Central memory CD8-positive, alpha-beta T cell (primary cell): ENCODE data around the gene NUP93.

Experiments
- ATAC-seq: fragments of 150-1000 bp; cut with Tn5 transposase; replicated peaks from 2 replicates; pipeline ENCODE4 v1.10.0; 2022; ENCODE audit warnings: mild to moderate bottlenecking, moderate FRiP score, moderate number of reproducible peaks; ENCODE audit not compliant: poor library complexity, severe bottlenecking; ENCODE audit errors: extremely low read depth
- DNase-seq, 2 donors: peaks; one replicate each; pipeline ENCODE4 v3.0.0; 2021; ENCODE audit warnings: low spot score in 2 of 2
- H3K27ac Mint-ChIP-seq: one replicate; pipeline ENCODE4 v1.8.0; 2022; ENCODE audit warnings: low read depth, mild to moderate bottlenecking, moderate library complexity, mixed read lengths
- H3K27me3 Mint-ChIP-seq: one replicate; pipeline ENCODE4 v1.8.0; 2022; ENCODE audit warnings: mixed read lengths
- H3K36me3 Mint-ChIP-seq: one replicate; pipeline ENCODE4 v1.8.0; 2022; ENCODE audit warnings: mild to moderate bottlenecking, moderate library complexity, mixed read lengths; ENCODE audit not compliant: insufficient read depth
- H3K4me1 Mint-ChIP-seq: one replicate; pipeline ENCODE4 v1.8.0; 2022; ENCODE audit warnings: mixed read lengths
- H3K4me3 Mint-ChIP-seq: one replicate; pipeline ENCODE4 v1.8.0; 2022; ENCODE audit warnings: mild to moderate bottlenecking, moderate library complexity, mixed read lengths
- H3K9me3 Mint-ChIP-seq: one replicate; pipeline ENCODE4 v1.8.0; 2022; ENCODE audit warnings: mixed read lengths

Gene NUP93

GRCh38 chr16:56729735-56730662, at the start of gene NUP93:
Gene NUP93 (plus strand): TSS chr16:56730129. CDS start chr16:56748248, 18,119 bp downstream.
- no peaks in the 10 kb centered on the region for H3K36me3 Mint-ChIP-seq
- peak; percentile 97 for ATAC-seq
- peaks cover 12% of the 10 kb centered on the region for H3K4me1 Mint-ChIP-seq
- no peak within 1 kb of the TSS for H3K4me3 Mint-ChIP-seq
- no peaks in the 10 kb centered on the region for H3K9me3 Mint-ChIP-seq
- H3K27ac Mint-ChIP-seq = no peak within 1 kb of the TSS
- DNase-seq = peak; percentile 74 to 79
- no peaks in the 10 kb centered on the region for H3K27me3 Mint-ChIP-seq

- H3K27me3 Mint-ChIP-seq = no peaks in the 10 kb centered on the region
- H3K4me3 Mint-ChIP-seq = peak within 1 kb of the TSS; percentile 93
- DNase-seq (peak; percentile 80 to 82), ATAC-seq (peak; percentile 99)
- peaks cover 23% of the 10 kb centered on the region for H3K4me1 Mint-ChIP-seq
- no peaks in the 10 kb centered on the region for H3K9me3 Mint-ChIP-seq
- peaks cover 12% of the 10 kb centered on the region for H3K36me3 Mint-ChIP-seq
- H3K27ac Mint-ChIP-seq = peak within 1 kb of the TSS; percentile 92
These were observed 47.8 kb upstream of the NUP93 start, which contains the start of gene MT1X for GRCh38 chr16:56681939-56682702. Gene MT1X (plus strand): TSS chr16:56682470. CDS start chr16:56682541, 71 bp downstream.

- H3K27me3 Mint-ChIP-seq = no peaks in the 10 kb centered on the region
These were observed 47.1 kb upstream of the NUP93 start for GRCh38 chr16:56682703-56683397.

GRCh38 chr16:56683424-56684172, 46.3 kb upstream of the NUP93 start:
- Mint-ChIP-seq H3K36me3 (peaks cover 12% of the 10 kb centered on the region), H3K27ac (no peak overlapping the region), H3K4me1 (peaks cover 23% of the 10 kb centered on the region), H3K4me3 (peak overlapping the region; percentile 93), H3K9me3 (no peaks in the 10 kb centered on the region), H3K27me3 (no peaks in the 10 kb centered on the region)
- DNase-seq = no peak
- no peak for ATAC-seq

More at GRCh38 chr16:56682703-56683397, 47.1 kb upstream of the NUP93 start:
- no peak for DNase-seq
- H3K36me3 Mint-ChIP-seq = peaks cover 12% of the 10 kb centered on the region
- H3K4me3 Mint-ChIP-seq = peak overlapping the region; percentile 93
- H3K4me1 Mint-ChIP-seq = peaks cover 23% of the 10 kb centered on the region
- peak; percentile 9 for ATAC-seq
- no peaks in the 10 kb centered on the region for H3K9me3 Mint-ChIP-seq
- H3K27ac Mint-ChIP-seq = peak overlapping the region; percentile 92

- Mint-ChIP-seq H3K27ac (no peak overlapping the region), H3K4me1 (peaks cover 23% of the 10 kb centered on the region), H3K4me3 (peak overlapping the region; percentile 93)
These were observed 45.5 kb upstream of the NUP93 start for GRCh38 chr16:56684256-56684925.

GRCh38 chr16:56684926-56685590, 44.9 kb upstream of the NUP93 start:
- Mint-ChIP-seq H3K4me3 (no peak overlapping the region), H3K9me3 (no peaks in the 10 kb centered on the region), H3K27ac (no peak overlapping the region), H3K36me3 (peaks cover 12% of the 10 kb centered on the region), H3K4me1 (peaks cover 23% of the 10 kb centered on the region), H3K27me3 (no peaks in the 10 kb centered on the region)
- ATAC-seq (no peak), DNase-seq (no peak)

More at GRCh38 chr16:56684256-56684925, 45.5 kb upstream of the NUP93 start:
- H3K36me3 Mint-ChIP-seq = peaks cover 12% of the 10 kb centered on the region
- H3K27me3 Mint-ChIP-seq = no peaks in the 10 kb centered on the region
- DNase-seq = no peak
- ATAC-seq = no peak
- no peaks in the 10 kb centered on the region for H3K9me3 Mint-ChIP-seq

GRCh38 chr16:56686758-56687157, 43.2 kb upstream of the NUP93 start:
- Mint-ChIP-seq H3K27me3 (no peaks in the 10 kb centered on the region), H3K36me3 (peaks cover 11% of the 10 kb centered on the region), H3K4me1 (peaks cover 17% of the 10 kb centered on the region), H3K9me3 (no peaks in the 10 kb centered on the region), H3K27ac (no peak overlapping the region), H3K4me3 (no peak overlapping the region)
- no peak for DNase-seq
- ATAC-seq = no peak

GRCh38 chr16:56688762-56689161, 41.2 kb upstream of the NUP93 start:
- H3K36me3 Mint-ChIP-seq = no peaks in the 10 kb centered on the region
- H3K9me3 Mint-ChIP-seq = no peaks in the 10 kb centered on the region
- no peak overlapping the region for H3K4me3 Mint-ChIP-seq
- ATAC-seq (no peak), DNase-seq (no peak)
- H3K4me1 Mint-ChIP-seq = peaks cover 6% of the 10 kb centered on the region
- no peak overlapping the region for H3K27ac Mint-ChIP-seq
- H3K27me3 Mint-ChIP-seq = no peaks in the 10 kb centered on the region

GRCh38 chr16:56689171-56689570, 40.8 kb upstream of the NUP93 start:
- no peak overlapping the region for H3K4me3 Mint-ChIP-seq
- no peaks in the 10 kb centered on the region for H3K27me3 Mint-ChIP-seq
- DNase-seq (no peak), ATAC-seq (no peak)
- H3K27ac Mint-ChIP-seq = no peak overlapping the region
- H3K36me3 Mint-ChIP-seq = no peaks in the 10 kb centered on the region
- no peaks in the 10 kb centered on the region for H3K9me3 Mint-ChIP-seq
- H3K4me1 Mint-ChIP-seq = peaks cover 2% of the 10 kb centered on the region

- H3K4me1 Mint-ChIP-seq = no peaks in the 10 kb centered on the region
- no peak overlapping the region for H3K4me3 Mint-ChIP-seq
- no peaks in the 10 kb centered on the region for H3K27me3 Mint-ChIP-seq
- ATAC-seq (no peak), DNase-seq (no peak)
- no peaks in the 10 kb centered on the region for H3K36me3 Mint-ChIP-seq
- H3K9me3 Mint-ChIP-seq = no peaks in the 10 kb centered on the region
- no peak overlapping the region for H3K27ac Mint-ChIP-seq
These were observed 39.4 kb upstream of the NUP93 start for GRCh38 chr16:56690420-56691122.
